ENCODE measurements around the gene PNLIPRP1. TPM values are rescaled to one million over a fixed set of nuclear protein-coding genes. Genes with fewer than 3 reads are reported as not detected.

Gene PNLIPRP1
- total RNA-seq, 1 donor from 2014 or later = not detected

DNA sequence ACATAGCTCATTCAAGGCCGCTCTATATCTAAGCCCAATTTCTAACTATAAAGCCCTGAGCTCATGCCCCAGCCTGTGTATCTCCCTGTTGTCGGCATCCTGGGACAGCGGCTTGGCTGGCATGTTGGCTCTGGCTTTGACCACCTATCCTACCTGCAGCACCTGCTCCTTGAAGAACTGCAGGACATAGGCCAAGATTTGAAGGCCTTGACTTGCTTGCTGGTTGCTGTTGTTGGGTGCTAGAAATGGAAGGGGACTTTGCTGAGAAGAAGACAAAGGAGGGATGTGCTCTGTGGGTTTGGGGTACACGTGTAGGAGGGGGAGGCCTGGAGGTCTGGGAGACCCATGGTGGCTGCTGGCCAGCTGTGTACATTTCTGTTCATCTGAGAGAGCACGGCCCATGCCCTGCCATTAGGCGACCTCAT lies 41.1 kb downstream of the PNLIPRP1 start:
- intact Hi-C loops (cut with micrococcal nuclease) = no loop called here

DNA sequence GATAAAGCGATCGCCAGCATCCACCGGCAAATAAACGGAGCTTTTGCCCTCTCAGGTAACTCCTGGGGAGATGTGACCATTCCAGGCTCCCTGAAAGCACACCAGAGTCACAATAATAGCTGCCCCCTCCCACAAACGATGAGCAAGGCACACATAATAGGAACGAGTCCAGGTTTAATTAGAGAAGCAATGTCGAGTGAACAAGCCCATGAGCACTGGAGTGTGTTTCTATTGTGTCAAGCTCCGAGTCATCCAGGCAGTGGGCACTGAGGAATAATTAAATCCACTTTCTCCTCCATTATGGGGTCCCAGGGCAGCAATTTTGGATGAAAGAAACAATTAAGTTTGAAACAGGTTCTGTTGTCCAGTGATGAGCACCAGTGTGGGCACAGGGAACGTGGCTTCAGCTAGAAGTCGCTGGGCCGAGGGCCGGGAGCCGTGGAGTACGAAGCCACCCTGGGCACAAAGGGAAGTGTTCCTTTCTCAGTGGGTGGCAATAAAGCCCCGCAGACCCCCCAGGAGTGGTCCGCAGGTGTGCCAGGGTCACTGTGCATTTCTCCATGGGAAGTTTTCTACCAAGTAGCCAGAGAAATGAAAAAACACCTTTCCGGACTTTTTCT lies 41.9 kb downstream of the PNLIPRP1 start:
- intact Hi-C loops (cut with micrococcal nuclease) = no loop called here

DNA sequence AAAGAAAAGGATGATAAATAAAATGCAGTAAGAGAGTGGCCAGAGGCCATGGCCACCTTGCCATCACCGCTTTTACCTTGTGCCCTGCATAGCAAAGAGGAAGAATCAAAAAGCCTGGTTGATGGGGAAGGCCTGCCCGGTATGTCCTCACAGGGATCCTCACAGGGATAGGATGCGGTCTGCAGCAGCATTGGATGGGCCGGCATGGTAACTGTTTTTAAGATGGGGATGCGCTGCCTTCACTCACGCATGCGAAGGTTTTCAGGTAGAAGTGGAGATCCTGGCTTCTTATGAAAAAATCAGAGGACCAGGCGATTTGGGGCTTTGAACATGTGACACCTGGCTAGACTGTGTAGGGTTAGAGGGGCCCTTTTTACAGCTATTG lies 42.4 kb downstream of the PNLIPRP1 start:
- intact Hi-C loops (cut with micrococcal nuclease) = no loop called here

DNA sequence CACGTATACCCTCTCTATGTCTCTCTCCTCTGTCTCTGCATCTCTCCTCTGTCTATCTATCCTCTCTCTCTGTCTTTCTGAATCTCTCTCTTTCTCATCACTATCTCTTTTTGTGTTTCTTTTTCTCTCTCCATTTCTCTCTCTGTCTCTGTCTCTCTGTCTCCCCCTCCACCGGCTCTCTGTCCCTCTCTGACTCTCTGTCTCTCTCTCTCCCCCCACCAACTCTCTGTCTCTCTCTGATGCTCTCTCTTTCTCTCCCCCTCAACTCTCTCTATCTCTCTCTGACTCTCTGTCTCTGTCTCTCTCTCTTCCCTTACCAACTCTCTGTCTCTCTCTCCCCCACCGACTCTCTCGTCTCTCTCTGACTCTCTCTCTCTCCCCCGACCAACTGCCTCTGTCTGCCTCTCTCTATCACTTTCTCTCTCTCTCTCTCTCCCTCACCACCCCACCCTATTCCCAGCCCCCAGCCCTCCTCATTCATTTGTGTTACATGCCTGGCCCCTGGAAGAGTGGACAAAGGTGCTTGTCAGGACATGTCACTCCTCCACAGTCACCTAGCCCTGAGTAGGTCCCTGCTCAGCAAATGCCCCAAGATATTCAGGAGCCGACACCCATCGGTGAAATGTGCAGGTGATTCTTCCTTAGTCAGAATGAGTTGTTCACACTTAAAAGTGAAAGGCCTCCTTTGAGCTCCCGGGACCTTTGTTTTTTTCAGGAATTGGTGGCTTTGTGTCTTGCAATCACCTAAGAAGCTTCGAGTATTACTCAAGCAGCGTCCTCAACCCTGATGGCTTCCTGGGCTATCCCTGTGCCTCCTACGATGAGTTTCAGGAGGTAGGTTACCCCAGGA lies 43.6 kb downstream of the PNLIPRP1 start:
- intact Hi-C loops (cut with micrococcal nuclease) = no loop called here

DNA sequence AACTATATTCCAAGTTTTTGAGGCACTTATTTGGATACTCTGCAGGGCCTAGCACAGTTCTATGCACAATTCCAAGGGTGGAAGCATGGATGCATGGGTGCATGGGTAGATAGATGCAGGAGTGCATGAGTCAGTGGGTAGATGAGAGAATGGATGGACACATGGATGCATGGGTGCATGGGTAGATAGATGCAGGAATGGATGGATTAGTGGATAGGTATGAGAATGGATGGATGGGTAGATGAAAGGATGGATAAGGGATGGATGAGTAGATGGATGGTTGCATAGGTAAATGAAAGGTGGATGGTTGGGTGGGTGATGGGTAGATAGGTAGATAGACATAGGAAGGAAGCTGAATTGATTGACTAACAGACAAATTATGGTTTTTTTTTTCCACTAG lies 45.6 kb downstream of the PNLIPRP1 start:
- intact Hi-C loops (cut with micrococcal nuclease) = no loop called here

DNA sequence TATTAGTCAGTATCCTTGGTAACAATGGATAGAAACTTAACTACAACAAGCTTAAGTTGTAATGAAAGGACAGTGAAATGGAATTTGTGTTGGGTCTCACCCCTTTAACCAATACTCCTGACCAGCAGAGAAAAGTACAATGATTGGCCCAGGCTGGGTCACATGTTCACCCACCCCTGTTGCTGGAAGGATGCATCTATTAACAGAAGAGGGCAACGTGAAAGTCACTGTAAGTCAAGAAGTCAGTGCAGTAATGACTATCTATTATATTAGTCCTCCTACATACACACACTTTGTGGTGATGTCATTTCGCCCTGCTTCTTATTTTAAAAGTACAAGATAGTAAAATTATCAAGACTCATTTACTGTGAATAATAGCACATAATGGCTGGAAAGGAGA lies 46.2 kb downstream of the PNLIPRP1 start:
- intact Hi-C loops (cut with micrococcal nuclease) = no loop called here

DNA sequence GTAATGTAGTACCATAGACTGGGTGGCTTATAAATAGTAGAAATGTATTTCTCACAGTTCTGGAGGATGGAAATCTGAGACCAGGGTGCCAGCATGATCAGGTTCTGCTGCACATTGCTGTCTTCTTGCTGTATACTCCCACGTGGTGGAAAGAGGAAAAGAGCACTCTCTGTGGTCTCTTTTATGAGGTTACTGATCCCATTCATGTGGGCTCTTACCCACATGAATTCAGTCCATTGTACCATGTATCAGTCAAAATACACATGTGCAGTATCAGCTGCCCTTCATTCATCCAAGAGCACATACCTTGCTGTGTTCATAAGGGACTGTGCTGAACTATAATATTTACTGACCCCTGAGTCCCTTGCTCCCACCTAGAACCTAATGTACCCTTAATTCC lies 47.1 kb downstream of the PNLIPRP1 start:
- intact Hi-C loops (cut with micrococcal nuclease) = no loop called here

DNA sequence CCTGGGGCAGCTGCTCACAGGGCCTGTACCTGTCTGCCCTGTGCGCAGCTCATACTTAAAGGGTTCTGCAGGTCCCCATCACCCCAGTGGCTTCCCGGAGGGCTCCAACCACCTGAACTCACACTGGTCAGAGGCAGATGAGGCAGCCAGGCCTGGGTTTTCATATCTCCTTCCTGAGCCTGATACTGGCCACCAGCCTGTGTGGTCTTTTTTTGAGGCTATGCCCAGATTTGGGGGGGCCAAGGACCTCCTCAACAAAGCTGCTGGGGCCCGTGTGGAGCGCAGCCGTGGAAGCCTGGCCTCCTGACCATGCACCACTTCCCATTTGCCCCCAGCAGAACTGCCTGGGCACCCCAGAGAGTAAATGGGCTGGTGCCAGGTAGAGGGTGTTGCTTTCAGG lies 55.7 kb downstream of the PNLIPRP1 start:
- intact Hi-C loops (cut with micrococcal nuclease) = no loop called here

DNA sequence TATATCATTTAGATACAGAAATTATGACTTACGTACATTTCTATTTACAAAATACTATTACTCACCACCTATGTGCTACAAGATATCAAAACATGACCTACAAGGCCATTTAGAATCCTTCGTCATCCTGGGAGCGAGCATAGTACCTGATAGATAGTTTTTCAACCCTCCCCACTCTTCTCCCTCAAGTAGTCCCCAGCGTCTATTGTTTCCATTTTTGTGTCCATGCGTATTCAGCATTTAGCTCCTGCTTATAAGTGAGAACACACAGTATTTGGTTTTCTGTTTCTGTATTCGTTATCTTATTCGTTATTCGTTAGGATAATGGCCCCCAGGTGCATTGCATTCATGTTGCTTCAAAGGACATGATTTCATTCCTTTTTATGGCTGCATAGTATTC lies 58.1 kb downstream of the PNLIPRP1 start:
- intact Hi-C loops (cut with micrococcal nuclease) = no loop called here

DNA sequence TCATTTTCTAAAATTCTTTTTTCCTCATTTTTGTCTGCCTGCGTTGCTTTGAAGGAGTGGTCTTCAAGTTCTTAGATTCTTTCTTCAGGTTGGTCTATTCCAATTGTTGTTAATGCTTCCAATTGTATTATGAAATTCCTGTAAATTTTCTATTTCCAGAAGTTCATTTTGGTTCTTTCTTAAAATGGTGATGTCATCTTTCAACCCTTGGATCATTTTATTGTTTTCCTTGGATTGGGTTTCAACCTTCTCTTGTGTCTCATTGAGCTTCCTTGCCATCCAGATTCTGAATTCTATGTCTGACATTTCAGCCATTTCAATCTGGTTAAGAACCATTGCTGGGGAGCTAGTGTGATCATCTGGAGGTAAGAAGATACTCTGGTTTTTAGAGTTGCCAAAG lies 63.1 kb downstream of the PNLIPRP1 start:
- intact Hi-C loops (cut with micrococcal nuclease) = no loop called here

DNA sequence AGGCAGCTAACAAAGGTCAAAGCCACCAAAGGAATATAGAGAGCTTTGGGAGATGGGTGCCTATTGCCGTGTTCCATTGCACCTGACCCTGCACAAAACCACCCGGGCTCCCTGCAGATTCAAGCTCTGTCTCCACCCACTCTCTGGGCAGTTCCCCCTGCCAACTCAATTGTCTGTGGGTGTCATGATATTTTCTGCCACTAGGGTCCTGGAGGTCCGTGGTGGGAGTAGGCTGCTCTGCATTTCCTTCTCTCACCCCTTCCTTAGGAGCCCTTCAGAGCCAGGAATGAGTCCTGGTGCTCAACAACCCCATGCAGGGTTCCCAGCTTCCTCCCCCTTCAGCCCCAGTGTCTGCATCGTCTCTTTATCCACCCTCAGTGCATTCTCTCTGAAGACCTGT lies 64.1 kb downstream of the PNLIPRP1 start:
- intact Hi-C loops (cut with micrococcal nuclease) = no loop called here

DNA sequence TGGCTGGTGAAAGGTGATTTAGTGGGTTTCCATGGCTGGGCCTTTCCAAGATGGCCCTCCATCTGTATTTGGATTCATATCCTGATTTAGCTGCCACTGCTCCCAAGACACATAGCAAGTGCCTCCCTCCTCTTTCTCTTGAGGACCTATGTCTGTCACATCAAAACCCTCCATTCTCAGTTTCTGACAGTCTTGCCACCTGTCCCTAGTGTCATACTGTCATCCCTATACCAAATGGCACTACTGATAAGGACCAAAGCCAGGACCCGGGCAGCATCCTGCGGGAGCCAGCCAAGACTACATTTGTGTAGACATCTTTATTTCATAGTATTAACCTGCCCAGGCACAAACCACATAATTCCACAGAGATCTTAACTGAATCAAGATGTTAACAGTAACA lies 64.8 kb downstream of the PNLIPRP1 start:
- intact Hi-C loops (cut with micrococcal nuclease) = no loop called here

DNA sequence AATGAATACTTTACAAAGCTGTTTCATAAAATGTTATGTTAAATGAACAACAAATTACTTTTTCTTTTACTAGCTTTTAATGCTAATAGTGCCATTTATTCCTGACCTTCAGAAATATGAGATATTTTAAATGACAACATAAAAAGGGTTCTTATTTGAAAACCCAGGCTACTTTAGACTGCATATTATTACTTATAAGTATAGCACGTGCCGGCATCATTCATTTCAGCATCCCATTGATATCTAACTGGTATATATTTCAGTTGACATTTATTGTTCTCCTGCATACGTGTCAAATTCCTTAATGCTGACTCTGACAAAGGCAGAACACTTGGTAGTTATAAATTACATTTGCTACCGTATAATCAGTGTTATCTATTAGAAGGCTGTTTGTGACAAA lies 65.3 kb downstream of the PNLIPRP1 start:
- intact Hi-C loops (cut with micrococcal nuclease) = no loop called here

DNA sequence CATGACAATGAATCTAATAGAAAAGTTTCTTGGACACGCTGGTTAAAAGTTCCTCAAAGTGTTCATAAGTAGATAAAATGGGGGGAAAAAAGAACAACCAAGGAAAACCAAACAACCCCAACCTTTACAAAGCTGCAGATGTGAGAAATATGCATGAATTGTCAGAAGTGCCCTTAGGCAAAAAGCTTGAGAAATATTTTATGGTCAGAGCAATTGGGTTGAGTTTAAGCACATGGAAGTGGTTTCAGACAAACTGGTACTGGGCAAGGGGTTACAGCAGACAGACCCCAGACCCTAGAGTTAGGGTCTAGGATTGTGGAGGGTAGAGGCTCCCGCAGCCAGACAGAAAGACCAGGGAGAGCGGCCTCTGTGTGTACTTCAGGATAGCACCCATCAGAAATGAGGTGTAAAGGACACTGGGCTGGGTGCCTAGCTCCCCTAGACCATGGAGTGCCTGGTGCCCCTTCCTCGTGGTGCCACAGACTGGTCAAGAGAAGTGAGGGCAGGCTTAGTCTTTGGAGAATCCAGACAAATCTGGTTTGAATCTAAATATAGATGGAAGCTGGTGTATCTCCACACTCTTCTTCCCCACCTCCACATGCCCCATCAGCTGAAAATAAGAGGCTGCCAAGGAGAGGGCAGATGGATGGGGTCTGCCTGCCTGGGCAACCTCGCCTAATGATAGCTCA lies 67.2 kb downstream of the PNLIPRP1 start:
- intact Hi-C loops (cut with micrococcal nuclease) = no loop called here

Other genes with a start within 250 kb of the PNLIPRP1 start
- gene PNLIPRP3, start 163.1 kb upstream of the PNLIPRP1 start, total RNA-seq = not detected in 2 replicates
- gene PNLIP, start 45.0 kb upstream of the PNLIPRP1 start, total RNA-seq = not detected in 2 replicates
- gene PNLIPRP2, start 30.0 kb downstream of the PNLIPRP1 start, total RNA-seq = not detected in 2 replicates
- 0.02 and 0.09 TPM in 2 replicates for gene HSPA12A, start 151.6 kb downstream of the PNLIPRP1 start, total RNA-seq

All from T-helper 2 cell treated with Interferon-gamma antibody and Interleukin-4, amounts not matched to agents 100 ng/mL and 5 ng/mL, for 36 hours (primary cell).